GM21381 (cell line): ENCODE data around the gene CCDC13.

ENCODE experiments used
- ATAC-seq: cut with Tn5 transposase; IDR thresholded peaks from one replicate; pipeline ENCODE4 v1.9.1; 2021; ENCODE audit warnings: mild to moderate bottlenecking, moderate library complexity; ENCODE audit not compliant: unreplicated experiment

CCDC13 gene

DNA sequence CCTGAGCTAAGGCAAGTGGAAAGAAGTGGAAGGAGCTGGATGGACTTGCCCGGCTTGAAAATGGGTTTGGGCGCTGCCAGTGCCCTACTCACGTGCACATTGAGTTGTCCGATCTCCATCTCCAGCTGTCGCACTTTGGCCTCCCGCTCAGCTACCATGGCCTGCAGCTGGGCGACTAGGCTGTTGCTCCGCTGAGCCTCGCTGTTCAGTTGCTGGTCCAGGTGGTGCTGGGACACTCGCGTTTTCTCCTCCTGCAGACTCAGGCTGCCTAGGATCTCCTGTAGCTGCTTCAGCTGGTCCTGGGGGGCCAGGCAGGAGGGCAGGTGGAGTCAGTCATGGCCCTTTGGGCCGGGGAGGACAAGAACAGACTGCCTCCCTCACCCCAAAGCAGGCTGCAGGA, 37.4 kb downstream of the CCDC13 start:
- no peak for ATAC-seq

DNA sequence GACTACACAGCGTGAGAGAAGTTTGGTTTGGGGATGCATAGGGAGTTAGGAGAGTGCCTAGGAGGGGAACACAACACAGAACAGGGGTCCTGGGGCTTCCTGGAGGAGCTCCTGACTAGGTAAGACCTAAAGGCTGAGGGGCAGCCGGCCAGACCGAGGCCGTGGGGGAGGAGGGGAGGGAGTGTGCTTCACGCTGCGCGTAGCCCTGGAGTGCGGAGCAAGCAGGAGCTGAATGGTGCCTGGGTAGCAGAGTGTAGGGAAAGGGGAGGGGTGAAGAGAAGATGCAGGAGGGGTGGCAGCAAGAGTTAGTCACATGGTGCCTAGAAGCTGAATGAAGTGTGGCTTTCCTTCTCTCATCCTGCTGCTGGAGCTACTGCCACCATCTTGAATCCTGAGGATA, 38.0 kb downstream of the CCDC13 start:
- ATAC-seq, result no peak

DNA sequence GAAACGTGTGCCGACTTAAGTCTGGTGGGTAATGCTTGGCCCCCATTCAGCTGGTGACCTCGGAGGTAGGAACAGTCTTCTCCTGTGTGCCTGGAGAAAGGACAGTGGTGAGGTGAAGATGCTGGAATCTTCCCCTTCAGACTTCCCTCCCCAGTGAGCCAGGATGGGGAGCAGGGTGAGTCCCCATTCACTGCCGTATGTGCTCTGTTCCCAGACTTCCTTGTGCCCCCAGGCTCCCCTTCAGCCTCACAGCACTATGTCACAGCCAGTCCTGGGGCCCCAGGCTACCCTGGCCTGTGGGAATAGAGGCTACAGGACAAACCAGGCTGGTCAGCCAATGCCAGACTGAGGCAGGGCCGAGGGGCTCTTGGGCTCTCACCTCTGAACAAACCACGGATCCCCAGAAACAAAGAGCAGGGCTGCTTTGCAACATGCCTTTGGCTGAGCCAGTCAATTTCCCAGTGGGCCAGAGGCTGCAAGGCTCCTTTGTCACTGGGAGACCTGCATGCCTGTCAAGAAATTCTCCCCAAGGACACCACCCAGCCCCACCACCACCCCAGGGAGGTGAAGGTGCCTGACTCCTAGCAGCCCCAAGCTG, 38.7 kb downstream of the CCDC13 start:
- ATAC-seq, result no peak

DNA sequence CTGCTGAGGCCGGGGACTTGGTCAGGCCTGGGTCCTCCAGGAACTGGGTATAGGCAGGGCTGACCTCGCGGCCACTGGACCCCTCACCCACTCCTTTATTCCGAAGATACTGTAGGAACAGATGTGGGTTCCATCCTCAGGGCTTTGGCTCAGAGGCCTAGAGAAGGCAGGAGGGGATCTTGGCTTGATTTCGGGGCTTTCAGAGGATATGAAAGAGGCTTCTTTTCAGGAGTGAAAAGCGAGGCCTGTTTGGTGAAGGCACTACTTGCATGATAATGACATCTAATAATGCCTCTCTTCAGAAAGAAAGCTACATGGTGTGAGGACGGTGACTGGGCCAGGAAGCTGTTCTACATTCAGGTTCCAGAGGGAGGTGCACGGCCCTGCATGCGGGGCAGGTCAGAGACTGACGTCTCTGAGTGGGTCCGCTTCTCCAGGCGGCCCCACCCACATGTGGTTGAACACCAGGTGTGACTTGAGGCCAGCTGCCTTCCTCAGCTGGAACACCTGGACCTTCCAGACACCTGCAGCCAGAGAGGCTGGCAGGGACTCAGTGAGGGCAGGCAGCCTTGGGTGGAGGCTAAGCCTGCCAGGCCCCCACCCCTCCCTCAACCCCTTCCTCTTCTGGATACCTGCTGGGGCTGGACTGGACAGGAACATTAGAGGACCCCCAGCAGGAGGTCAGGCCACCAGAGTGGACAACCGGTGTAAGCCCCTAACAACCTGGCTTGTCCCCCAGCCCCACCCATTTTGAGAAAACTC, 39.4 kb downstream of the CCDC13 start:
- no peak for ATAC-seq

DNA sequence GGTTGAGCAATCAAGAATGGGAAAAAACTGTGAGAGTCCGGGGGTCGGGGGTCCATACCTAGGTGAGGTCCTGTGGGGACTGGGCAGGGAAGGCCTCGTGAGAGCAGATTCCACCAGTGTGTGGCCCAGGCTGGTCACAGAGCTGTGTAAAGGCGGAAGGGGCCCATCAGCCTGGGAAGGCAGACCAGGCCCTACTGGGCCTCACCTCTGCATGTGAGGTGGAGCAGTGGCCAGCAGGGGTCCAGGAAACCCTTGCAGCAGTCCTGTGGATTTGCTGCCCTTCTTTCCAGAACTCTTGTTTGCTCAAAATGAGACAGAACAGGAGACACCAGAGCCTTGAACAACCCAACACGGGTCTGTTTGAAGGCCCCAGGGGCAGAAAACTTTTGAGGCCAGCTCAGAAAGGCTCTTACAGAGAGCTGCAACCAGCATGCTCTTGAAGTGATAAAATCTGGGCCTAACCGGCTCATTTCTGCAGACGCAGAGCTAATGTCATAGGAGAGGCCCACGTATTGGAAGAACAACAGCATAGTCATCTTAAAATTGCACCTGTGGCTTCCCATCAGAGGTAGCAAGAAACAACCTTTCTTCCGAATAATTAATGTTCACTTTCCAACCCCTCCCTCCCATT, 40.1 kb downstream of the CCDC13 start:
- no peak for ATAC-seq

DNA sequence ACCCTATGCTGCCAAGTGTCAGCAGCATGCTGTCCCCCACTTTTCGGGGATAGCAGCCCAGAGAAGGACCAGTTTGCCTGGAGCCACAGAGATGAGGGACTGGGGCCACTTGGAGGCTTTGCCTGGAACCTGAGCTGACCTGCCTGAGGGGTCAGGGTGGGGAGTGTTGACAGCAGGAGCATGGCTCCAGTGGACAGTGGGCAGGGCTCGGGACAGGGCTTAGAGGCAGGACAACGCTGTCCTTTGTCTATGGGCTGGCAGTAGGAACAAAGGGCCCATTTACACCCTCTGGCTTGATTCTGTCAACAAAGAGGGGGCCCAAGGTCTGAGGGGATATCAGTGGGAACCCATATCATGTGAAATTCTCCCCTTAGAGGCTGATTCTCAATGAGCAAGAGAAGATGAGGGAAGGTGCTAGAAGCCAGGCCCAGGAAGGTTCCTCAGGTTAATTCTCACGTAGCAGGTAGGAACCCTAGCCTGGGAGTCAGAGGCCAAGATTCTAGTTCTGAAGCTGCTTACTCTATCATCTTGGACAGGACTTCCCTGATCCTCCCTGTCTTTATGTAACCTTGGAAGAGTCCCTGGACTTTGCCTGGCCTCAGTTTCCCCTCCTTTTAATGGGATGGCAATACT, 40.7 kb downstream of the CCDC13 start:
- no peak for ATAC-seq

DNA sequence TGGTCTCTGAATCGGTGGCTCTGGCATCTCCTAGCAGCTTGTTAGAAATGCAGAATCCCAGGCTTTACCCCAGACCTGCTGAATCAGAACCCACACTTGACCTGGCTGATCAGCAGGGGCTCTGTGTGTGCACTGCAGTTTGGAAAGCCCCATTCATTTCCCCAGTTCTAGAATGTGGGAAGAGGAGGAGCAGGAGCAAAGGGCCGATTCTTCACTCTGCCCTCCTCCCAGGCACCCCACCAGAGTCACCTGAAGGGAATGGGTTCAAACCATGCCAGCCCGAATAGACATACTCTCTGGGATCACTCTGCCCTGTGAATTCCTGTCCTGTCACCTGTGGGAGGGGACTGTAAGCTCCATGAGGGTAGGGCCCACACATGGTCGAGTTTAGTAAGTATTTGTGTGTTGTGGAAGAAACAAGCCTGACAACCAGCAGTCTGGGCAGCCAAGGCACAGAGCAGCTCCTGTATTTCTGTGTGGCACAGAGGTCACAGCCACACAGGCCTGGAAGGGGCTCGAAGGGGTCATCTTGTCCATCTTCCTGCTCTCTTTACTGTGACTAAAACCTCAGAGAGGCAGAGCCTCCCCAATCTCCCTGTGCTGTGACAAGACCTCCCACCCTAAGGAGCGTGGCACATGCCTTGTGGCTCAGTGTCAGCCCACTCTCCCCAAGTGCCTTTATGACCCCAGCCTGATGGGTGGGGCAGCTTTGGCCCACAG, 41.4 kb downstream of the CCDC13 start:
- no peak for ATAC-seq

DNA sequence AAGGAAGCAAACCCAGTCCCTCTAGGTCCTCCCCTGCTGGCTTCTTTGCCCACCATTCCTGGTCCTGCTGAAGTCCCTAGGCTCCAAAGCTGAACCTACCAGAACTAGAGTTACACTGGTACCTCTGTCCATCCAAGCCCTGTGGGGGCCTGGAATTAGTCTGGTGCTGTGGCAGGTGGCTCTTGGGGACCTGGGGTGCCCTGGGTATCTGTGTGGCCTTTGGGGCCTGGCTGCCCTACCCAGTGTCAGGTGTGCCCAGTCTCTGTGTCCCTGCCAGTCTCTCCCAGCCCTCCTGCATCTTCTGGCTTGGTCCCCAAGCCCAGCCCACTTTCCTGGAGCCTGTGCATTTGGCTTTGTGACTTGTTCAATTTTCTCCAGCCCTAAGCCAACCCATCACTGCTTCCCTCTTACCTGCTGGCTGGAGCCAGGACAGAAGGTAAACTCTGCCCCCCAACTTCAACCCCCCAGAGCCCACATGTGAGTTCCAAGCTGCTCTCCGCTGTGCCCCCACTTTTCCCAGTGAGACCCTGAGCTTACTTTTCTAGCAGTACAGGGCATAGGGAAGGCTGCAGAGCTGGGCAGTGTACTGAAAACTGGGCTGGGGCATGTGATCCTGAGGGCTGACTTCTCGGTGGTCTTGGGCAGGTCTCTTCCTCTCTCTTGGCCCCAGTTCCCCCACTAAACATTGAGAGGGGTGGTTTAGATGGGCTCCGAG, 42.2 kb downstream of the CCDC13 start:
- ATAC-seq, result no peak

DNA sequence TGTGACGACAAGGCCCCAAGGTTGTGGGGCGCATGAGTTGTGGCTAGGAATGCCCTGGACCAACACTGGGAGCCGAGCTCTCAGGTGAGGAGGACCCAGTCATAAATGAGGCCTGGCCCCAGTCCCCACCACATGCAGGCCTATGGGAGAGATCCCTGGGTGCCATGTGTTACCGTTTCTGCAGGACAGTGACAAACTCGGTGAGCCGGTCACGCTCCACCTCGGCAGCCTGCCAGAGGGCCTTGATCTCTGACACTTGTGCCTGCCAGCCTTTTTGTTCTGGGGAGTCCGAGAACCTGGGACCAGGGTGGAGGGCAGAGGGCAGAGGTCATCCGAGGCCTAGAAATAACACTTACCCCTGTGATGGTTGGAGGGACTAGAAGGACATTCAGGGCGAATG, 42.8 kb downstream of the CCDC13 start:
- no peak for ATAC-seq

DNA sequence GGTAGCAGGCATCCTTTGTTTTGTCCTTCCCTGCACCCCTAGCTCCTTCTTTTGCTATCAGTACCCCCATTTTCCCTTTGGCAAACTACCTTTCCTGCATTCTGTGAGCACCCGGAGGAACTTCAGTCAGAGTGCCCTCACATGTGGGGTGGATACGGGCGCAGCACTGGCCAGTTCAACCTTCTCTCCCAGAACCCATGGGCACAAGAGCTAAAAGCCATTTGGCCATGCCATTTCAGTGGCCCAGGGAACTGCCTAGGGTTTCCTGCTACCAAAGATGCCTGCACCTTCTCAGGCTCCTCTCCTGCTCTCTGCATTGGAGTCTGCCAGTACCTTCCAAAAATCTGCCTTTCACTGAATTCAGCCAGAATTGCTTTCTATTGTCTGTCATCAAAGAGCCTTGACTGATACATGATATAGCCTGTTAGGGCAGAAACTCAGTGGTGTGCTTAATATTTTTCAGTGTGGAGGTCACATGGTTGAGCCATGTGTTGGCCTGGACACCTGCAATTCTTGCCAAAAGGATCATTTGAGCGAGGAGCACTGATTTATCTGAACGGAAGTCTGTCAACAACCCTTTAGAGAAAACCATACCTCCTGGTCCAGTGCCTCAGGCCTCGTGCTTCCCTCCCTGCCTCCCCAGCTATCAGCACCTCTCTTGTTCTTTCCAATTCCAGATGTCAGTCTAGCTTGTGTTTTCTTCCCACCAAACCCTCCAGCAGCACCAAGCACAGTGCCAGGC, 43.5 kb downstream of the CCDC13 start:
- no peak for ATAC-seq

DNA sequence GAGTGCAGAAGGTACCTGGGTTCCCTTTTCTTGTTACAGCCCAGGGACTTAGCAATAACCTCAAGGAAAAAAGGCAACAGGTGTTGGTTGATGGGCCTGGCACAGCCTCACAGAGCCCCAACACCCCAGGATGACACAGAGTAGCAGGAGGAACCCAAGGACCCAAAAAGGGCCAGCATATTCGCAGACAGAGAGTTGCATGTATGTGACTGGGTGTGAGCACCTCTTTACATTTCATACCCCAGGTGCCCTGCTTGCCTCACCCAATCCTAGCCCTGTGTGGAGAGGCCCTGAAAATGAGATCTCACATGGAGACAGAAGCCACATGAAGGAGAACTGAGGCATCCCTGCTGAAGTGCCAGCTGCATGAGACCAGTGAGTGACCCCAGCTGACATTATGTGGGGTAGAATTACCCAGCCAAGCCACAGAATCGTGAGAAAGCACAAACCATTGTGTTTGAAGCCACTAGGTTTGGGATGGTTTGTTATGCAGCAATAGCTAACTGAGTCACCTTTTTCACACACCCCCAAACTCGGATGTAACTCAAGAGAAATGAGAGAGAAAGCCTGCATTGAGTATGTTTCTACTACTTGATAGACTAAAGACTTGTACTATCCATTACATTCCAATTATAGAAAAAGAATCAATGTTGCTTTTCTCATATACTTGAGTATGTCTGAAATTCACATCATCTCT, 44.2 kb downstream of the CCDC13 start:
- no peak for ATAC-seq

DNA sequence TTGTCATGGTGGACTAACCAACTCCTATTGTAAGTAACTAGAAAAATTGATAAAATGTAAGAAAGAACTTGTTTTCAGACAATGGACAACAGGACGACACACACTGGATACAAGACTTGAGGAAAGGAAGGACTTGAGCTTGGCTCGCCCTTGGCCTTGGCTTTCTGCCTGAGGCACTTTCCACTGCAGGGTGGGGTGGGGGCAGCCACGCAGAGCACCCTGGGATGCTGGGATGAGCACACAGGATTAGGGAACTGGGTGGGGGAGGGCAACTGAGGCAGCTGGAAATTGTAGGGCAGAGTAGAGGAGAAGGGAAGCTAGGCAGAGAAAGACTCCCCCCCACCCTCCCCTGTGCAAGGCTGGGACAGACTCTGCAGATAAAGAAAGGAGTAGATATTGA, 45.0 kb downstream of the CCDC13 start:
- ATAC-seq, result no peak

DNA sequence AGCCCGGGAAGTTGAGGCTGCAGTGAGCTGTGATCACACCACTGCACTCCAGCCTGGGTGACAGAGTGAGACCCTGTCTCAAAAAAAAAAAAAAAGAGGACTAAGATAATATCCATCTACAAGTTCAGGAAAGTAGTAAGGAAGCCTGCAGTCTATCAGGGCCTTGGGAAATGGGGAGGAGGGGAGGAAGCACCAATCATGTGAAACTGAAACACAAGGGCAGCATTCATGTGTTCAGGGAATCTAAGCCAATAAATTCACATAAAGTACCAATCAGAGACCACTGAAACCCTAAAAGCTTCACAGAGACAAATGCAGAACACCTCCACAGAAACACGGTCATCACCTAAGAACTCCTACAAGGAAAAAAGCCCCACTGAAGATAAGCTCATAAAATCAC, 47.6 kb downstream of the CCDC13 start:
- ATAC-seq, result no peak

DNA sequence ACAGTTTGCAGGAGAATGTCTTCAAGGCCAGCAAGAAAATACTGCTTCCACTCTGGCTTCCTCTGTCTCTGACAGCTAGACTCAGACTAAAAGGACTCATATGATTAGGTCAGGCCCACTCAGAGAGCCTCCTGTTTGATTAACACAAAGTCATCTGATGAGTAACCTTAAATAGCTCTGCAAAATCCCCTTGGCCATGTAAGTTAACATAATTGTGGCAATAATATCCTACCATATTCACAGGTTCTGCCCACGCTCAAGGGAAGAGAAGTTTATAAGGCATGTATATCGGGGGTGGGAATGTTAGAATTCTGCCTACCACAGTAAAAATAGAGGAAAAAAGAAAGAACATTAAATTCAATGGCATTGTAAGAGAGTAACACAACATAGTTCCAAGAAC, 49.8 kb downstream of the CCDC13 start:
- no peak for ATAC-seq
